Retina (tissue), 1 donor: ENCODE measurements around the gene TOM1.

Experiments used
- DNase-seq: peaks from one replicate; pipeline ENCODE4 v3.0.0-alpha.2; 2016

TOM1 gene

DNA sequence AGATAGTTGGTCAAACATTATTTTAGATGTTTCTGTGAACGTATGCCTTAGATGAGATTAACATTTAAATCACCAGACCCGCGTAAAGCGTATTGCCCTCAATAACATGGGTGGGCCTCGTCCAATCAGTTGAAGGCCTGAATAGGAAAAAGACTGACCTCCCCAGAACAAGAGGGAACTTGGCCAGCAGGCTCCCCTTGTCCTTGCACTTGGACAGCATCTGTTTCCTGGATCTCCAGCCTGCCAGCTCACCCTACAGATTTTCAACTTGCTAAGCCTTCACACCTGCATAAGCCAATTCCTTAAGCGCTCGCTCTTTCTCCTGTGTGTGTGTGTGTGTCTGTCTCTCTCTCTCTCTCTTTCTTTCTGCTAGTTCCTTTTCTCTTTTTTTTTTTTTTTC is 8.2 kb downstream of the TOM1 start:
- no peak for DNase-seq

DNA sequence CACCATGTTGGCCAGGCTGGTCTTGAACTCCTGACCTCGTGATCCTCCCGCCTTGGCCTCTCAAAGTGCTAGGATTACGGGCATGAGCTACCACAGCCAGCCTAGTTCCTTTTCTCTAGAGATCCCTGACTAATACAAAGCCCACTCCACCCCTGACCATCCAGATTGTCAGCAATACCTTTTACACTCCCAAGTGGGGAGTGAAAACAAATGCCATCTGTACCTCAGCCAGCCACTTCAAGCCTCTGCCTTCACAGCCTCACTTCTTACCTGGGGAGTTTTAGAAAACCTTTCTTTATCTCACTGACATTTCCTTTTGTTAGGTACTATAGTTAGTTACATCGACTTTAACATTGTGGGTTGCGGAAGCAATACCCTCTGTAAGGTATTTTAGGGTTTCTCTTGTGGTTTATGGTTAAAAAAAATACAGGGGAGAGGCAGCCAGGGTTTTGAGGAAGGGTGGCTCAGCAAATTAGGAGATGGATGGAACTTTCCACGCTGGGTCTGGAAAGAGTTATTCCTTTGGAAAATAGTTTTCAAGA is 8.9 kb downstream of the TOM1 start:
- no peak for DNase-seq

DNA sequence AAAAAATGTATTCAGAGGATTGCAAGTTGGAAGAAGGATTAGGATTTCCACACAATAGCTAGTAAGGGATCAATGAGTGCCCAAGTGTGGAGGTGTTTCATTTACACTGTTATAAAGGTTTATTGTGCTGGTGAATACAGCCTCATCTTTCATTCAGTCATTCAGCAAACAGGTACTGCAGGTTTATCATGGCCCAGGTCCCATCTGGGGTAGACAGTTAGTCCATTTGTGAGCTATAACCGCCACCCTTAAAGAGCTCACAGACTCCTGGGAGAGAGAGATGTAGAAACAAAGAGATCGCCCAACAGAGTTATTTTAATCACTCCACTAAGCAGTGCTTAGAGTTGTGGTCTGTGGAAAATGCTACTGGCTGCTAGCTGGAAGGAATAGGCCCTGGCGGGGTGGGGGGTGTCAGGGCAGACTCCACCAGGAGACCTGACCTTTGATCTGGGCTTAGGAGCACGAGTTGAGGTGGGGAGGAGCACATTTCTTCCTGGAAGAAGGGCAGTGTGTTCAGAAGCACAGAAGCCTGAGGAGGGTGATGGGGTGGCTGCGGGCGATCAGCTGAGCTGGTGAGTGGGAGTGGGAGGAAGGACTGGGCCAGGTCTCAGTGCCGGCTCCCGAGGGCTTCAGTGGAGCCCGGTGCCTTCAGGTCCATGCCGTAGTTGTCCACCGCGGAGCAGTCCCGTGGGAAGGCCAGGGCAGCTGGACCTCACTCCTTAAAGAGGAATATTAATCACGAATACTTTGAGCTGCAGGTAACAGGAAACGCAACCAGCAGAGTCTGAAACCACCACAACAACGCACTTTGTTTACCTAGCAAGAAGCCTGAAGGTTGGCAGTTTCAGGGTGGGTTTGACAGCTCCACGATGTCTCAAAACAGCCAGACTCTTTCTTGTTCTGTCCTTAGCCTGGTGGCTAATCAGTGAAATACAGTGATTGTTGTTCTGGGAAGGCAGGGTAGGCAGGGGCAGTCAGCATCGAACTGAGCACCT is 11.2 kb downstream of the TOM1 start:
- no peak for DNase-seq

DNA sequence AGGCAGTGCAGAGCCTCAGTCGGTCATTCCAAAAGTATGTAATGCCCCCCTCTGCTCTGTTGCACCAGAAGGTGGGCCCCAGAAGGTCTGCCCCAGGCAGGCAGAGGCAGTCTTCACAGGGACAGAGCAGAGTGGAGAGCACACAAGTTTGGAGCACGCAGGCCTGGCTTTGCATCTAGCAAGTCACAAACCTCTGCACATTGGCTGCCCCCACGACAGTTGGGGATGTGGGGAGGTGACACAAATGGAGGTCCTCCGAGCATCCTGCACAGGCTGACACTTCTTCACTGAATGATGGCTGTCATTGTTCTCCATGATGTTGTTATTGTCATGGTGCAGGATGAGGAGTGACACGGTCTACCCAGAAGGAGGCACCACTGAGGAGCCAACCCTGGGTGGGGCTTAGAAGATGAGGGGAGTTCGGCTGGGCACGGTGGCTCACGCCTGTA is 11.9 kb downstream of the TOM1 start:
- no peak for DNase-seq

DNA sequence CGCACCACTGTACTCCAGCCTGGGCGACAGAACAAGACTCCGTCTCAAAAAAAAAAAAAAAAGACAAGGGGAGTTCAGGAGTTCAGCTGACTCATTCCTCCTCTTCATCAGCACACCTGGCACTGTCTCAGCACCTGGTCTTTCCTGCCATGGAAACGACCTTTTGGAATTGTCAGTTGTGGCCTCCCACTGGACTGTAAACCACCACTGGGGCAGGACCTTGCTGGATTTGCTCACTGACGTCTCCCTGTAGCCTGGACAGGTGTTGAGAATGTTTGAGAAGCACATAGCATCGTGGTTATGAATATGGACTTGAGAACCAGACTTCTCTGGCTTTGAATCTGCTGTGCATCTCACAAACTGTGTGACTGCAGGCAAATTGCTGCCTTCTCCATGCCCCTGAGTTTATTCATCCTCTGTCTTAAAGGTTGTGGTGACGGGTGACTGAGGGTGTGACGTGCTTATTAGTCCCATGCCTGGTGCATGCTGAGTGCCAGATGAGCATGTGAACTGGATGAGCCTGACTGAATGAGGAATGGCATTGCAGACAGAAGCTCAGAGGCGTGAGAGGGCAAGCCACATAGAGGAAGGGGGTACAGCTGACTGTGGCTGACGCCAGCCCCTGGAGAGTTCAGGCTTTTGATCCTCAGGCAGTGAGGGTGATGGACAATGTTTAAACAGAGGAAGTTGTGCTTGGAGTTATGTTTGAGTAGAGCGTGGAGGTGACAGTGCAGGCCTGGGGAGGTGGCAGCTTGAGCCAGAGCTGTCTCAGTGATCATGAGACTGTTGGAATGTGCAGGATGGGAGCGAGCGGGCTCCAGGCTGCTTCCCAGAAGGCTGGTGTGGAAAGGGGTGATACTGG is 12.7 kb downstream of the TOM1 start:
- no peak for DNase-seq

DNA sequence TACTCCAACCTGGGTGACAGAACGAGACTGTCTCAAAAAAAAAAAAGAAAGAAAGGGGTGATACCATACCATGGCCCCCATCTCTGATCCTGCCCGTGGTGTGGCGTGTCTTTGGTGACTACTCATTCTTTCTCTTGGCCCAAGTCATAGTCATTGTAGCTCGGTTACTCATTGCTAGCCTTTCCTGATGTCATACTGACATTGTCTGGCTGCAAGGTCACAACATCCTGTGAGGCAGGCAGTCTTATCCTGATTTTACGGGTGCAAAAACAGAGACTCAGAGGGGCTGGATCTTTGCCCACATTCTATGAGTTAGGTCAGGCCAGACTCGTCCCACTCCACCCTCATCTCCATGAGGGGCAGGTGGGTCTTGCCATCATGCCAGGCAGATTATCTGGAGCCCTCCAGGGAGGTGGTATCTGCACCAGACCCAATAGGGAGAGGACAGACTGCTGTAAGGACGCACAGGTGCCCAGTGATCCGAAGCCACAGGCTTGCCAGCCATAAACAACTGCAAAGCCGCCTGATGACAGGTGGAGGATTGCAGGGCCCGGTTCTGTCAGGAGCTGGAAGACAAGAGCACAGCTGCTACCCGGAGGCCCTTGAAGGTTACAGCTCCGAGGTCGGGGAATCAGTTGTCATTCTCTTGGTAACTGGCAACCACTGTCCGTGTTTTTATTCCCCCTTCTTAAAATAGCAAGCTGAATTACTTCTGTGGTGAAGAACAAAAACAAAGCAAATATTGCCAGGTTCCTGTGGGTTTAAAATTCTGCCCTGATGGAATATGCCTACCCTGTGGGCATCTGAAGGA is 13.8 kb downstream of the TOM1 start:
- peak; percentile 15 for DNase-seq

DNA sequence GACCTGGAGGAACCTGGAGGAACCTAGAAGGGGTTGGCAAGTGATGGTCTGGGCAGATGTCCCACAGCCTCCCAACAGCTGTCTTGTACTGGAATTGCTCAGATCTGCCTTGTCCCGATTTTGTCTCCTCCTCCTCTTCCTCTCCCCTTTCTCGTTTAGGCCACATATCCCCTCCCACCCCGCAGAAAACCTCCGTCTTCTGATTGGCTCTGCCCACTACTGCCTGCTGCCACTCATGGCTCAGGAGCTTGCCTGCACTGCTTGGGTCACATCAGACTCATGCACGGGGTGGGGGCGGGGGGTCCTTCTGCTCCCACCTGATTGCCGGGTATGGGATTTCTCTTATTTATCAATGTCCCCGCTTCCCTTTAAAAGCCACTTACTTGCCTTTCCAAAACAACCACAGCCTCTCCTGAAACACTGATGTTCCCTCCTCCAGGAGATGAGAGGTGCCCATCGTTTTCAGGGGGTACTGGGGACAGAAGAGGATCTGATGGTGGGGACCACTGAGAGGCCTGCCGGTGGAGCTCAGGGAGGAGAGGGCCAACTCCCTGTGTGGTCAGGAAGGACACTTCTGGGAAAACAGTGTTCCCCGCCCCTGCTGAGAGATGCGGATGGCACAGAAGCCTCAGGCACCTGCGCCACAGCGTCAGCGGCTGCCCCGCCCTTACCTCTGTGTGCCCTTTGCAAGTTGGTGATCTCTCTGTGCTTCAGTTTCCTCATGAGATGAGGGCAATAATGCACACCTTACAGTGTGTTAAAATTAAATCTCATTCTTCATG is 14.7 kb downstream of the TOM1 start:
- DNase-seq: no peak

DNA sequence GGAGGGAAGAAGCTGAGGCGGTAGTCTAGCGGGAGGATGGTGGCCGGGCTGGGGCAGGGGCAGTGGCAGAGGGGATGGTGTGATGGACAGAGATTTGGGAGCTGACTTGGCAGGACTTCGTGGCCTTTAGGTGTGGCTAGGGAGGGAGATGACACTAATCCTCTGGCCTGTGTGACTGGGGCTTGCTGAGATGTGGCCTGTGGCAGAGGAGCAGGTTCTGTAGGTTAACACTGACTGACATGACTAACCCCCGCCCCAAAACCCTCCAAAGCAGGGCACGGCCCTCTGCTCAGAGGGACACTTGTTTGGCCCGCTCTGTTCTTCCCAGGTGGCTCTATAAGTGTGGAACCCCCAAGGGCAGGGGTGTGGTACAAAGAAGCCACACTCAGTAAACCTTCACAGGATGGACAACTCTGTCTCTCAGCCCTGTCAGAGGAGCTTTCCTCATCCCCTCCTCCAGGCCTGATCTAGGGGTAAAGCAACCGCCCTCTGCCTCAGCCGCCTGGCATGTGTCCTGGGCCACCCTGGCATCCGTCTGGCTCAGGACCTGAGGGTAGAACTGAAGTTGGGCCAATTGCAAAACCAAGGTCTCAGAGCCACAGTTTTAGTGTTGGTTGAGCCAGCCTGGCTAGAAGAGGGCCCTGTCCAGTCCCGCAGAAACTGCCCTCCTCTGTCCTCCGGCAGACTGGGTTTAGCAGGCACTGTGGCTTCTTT is 15.6 kb downstream of the TOM1 start:
- no peak for DNase-seq

DNA sequence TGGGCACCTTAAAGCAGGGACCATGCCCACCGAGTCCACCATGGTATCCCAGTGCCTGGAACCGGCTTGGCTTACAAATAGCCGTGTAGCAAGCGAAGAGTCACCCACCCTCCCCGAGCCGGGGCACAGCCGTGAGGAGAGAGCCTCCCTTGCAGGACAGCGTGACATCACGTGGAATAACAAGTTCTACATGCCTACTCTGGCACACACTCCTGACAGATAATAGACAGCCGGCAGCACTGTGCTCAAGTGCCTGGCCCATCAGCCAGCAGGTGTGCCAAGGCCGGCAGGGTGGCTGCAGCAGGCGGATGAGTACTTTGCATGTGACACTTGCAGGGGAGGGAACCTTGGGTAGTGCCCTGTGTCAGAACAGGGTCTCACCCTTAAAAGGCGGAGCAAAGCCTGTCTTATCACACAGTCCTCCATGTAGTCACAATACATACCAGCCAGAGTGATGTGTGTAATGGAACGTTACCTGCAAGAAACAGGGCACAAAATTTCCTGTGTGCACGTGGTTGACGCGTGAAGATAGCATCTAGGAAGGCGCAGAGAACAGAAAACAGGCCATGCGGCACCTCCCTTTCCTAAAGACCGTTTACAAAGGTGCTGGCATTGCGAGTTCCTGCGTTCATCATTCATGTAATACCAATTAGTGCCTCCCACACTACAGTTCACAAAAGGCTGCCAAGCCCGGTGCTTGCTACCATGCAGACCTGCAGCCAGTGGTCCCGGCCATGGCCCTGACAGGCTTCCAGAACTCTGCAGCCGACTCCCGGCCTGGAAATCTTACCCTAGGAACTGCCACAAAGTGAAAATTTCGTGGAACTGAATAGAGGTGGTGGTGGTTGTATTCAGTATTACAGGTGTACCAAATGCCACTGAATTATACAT is 16.4 kb downstream of the TOM1 start:
- no peak for DNase-seq

DNA sequence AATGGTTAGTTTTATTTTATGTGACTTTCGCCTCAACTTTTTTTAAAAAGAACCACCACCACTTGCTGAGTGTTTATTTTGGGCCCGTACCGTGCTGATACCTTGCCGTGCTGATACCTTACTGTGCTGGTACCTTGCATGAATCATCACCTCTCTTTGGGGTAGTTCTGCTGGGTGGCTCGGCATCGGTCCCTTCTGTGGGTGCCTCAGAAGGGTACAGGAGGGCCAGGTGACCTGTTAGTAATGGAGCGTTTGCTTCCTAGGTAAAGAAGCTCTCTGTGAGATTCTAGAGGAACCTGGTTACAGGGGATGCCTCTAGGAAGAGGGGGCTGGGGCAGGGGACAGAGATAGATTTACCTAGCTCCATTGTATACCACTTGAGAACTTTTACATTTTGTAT is 17.1 kb downstream of the TOM1 start:
- DNase-seq: no peak

DNA sequence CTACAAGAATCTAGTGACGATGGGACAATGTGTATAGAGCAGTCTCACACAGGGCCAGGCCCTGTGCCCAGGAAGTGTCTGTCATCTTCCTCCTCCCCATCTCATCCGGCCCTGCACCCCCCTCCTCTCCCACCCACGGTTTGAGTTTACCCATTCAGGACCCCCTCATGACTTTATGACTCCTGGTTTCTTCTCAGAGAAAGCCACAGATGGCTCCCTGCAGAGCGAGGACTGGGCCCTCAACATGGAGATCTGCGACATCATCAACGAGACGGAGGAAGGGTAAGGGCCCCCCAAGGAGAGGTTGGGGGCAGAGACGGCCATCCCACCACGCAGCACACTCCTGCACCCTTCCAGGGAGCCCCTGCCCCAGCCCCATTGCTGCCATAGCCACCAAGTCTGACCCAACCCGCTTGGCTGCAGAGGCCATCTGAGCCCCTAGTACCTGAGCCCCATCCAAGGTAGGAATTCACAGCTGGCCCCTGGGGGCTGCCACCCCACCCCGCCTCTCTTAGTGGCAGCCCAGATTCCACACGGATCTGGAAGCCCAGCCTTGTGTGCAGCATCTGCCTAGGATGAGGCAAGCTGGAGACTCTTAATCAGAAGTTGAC is 18.1 kb downstream of the TOM1 start:
- no peak for DNase-seq

DNA sequence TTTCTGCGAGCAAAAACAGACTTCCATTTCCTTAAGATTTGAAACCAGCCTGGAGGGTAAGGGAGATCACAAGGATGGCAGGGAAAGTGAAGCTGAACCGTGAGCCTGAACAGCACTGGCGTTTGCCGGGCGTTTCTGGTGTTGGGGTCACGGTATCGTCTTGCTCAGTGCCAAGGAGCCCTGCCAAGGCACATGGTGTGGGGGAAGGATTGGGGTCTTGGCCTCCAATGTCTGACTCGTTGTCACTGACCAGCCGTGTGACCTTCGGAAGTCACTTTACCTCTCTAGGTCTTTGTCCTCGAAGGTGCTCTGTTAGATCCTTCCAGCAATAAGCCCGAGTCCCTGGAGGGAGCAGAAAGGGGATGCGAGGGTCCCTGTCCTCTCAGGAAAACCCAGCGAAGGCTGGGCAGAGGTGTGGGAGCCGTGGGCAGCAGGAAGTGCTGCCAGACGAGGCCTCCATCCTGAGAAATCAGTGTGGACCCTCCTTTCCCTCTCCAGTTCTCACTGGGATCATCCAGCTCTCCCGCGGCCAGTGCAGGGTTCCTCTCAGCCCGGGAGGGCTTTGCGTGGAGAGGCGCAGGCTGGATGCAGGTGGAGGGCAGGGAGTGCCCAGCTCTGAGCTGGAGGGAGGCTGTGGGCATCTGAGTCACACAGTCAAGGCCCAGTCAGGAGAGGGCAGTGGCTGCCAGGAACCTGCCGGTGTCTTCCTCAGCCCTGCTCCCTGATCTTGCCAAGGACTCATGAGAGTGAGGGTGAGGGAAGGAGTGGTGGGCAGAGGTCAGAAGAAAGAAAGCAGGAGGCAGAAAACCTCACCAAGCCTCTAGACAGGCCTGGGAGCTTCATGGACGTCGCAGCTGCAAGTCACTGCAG is 18.9 kb downstream of the TOM1 start:
- DNase-seq: no peak

DNA sequence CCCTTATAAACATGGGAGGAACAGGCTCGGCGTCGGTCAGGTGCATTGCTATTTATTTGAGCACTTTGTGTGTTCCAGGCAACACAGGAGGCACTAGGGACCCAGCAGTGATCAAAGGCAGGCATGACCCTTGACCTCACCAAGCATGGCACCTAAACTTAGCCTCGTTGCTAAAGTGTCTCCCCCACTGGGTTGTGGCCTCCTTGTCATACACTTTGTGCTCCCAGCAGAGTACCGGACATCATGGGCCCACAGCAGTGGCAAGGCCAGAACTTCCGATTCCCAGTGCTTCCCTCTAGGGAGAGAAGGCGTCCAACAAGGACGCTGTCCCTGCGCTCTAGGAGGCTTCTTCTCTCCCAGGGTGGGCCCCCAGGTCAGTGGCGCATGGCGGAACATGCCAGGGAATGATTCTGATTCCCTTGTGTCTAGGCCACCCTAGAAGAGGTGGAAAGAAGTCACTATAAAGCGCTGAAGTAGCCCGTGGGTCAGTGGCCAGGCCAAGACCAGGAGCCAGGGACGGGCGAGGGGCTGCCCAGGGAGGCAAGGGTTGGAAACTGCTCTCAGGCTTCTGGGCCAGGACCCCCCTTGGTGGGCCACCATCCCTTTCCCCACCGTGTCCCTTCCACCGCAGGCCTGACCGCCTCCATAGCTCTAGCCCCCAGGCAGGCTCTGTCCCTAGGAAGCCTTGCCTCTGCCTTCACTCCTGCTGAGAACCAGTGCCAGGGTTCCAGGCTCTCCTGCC is 19.7 kb downstream of the TOM1 start:
- no peak for DNase-seq

DNA sequence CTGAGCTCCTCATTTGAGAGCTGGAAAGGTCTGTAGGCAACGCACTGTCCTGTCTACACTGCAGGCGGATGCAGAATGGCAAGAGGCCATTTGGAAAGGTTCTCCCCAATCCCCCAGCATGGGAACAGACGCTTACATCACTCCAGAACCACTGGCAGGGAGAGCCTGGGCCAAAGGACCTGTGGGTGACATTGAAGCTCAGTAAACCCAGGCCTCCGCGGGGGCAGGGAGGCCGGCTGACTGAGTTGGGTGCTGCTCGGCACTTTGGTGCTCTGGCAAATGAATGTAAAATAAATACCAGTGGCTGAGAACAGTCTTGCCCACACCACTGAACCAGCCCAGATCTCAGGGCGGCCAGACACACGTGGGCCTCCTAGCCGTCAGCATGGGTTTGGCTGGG is 22.4 kb downstream of the TOM1 start:
- DNase-seq: no peak

DNA sequence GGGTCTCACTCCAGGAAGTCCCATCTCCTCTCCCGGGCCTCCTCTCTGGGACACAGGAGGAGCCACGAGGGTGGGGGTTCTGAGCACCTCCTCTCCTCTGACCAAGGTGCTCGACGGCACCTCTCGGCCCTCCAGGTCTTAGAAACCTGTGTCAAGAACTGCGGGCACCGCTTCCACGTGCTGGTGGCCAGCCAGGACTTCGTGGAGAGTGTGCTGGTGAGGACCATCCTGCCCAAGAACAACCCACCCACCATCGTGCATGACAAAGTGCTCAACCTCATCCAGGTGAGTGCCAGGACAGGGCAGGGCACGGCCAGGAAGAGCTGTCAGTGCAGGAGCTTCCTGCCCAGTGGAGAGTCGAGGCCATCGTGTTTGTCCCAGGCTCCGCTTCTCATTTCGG is 23.2 kb downstream of the TOM1 start:
- no peak for DNase-seq

DNA sequence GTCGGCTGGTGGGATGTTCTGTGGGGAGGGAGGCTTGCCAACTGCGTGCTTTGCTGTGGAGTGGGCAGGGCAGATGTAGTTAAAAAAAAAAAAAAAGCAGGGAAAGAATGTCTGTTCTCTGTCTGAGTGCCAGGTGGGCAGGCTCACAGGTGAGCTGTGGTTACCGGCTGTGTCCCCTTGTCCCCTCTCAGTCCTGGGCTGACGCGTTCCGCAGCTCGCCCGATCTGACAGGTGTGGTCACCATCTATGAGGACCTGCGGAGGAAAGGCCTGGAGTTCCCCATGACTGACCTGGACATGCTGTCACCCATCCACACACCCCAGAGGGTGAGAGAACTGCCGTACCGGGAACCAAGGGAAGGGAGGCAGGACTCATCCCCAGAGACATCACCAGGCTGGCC is 23.6 kb downstream of the TOM1 start:
- no peak for DNase-seq

DNA sequence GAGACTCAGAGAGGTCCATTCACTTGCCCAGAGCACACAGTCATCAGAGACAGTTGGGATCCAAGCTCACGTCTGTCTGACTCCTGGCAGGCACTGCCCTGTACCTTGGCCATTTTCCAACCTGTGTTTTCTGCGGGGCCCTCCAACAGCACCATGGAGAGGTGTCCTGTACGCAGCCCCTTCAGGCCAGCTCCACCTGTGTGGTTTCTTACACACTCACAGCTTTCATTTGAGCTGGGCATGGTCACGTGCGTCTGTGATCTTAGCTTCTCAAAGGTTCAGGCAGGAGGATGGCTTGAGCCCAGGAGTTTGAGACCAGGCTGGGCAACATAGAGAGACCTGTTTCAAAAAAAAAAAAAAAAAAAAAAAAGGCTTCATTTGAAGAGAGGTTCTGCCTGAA is 24.4 kb downstream of the TOM1 start:
- DNase-seq: no peak

DNA sequence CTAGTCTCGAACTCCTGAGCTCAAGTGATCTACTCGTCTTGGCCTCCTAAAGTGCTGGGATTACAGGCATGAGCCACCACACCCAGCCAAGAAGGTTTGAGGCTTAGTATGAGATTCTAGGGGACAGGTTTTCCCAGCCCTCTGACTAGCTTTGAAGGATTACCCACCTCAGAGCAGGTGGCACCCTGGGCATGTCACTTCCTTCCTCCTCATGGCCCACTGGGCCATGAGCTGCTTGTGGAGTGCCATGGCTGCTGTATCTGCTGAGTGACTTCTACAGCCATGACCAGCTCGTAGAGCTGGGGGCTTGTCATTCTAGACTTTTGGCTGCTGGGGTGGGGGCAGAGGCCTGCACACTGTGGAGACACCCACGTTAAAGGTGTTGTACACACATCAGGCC is 25.1 kb downstream of the TOM1 start:
- DNase-seq: no peak
